B cell (primary cell): Measurements from ENCODE around the gene CHST15. TPM values are rescaled to one million over a fixed set of nuclear protein-coding genes. Genes with fewer than 3 reads are reported as not detected.

Experiments
- ATAC-seq: fragments of 200-7000 bp; cut with Tn5 transposase; one replicate; pipeline ENCODE4 v1.10.0; 2021; ENCODE audit warnings: low read depth, mild to moderate bottlenecking, moderate number of reproducible peaks, moderate library complexity
- CTCF ChIA-PET: fragments of 350-600 bp; sonication (Branson Sonifier 250); formaldehyde crosslinking; loops from one replicate; lab custom pipeline; 2021; ENCODE audit warnings: antibody characterized with exemption, inconsistent platforms; lab: Charles Lee
- POLR2A ChIA-PET: fragments of 350-600 bp; sonication (Branson Sonifier 250); formaldehyde crosslinking; loops from one replicate; lab custom pipeline; 2021; ENCODE audit warnings: antibody characterized with exemption; lab: Charles Lee
- DNase-seq: peaks from one replicate; pipeline ENCODE4 v3.0.0; 2013
- H2AFZ ChIP-seq: 2 replicates; pipeline ENCODE4 v1.6.1; 2012; ENCODE audit warnings: mild to moderate bottlenecking, low read depth, low read length; ENCODE audit not compliant: insufficient read depth, poor library complexity, severe bottlenecking
- H3K27ac ChIP-seq, 2 donors: 1 replicate in 1 of 2; 2 replicates in 1 of 2; pipeline ENCODE4 v1.5.1; 2012 to 2013; ENCODE audit warnings: low read length in 2 of 2, mild to moderate bottlenecking in 2 of 2, moderate library complexity in 1 of 2
- H3K27me3 ChIP-seq, 4 experiments: fragments of 200-600 bp in 1 of 4; sonication (generic) in 1 of 4; replicated peaks in 1 of 4; 1 replicate in 2 of 4; 2 replicates in 2 of 4; pipeline versions ENCODE4 v1.6.1 to v1.7.0; 2013 to 2016; ENCODE audit warnings: low read length in 3 of 4, mild to moderate bottlenecking in 2 of 4, mixed read lengths in 1 of 4, moderate library complexity in 1 of 4; ENCODE audit not compliant: insufficient read depth in 4 of 4, control insufficient read depth in 3 of 4; ENCODE audit errors: control extremely low read depth in 1 of 4
- H3K36me3 ChIP-seq, 2 experiments: replicated peaks in 1 of 2; 1 replicate in 1 of 2; 2 replicates in 1 of 2; pipeline versions ENCODE4 v1.6.1 to v1.7.1; 2013; ENCODE audit warnings: low read length in 1 of 2; ENCODE audit not compliant: insufficient read depth in 2 of 2, control insufficient read depth in 1 of 2; ENCODE audit errors: control extremely low read depth in 1 of 2, extremely low read depth in 1 of 2
- H3K4me1 ChIP-seq, 2 donors: fragments of 200-600 bp in 1 of 2; sonication (generic) in 1 of 2; 1 replicate in 1 of 2; 2 replicates in 1 of 2; pipeline versions ENCODE4 v1.5.1 to v1.6.1; 2013 to 2017; ENCODE audit warnings: low read length in 2 of 2; ENCODE audit not compliant: control insufficient read depth in 2 of 2, insufficient read depth in 2 of 2
- H3K4me2 ChIP-seq: replicated peaks from 2 replicates; pipeline ENCODE3; 2012; ENCODE audit warnings: mild to moderate bottlenecking, low read depth, low read length; ENCODE audit not compliant: poor library complexity, severe bottlenecking
- H3K4me3 ChIP-seq, 5 experiments: fragments of 200-600 bp in 1 of 5; sonication (generic) in 1 of 5; 1 replicate in 3 of 5; 2 replicates in 2 of 5; pipeline versions ENCODE4 v1.5.1 to v1.7.0; 2011 to 2016; ENCODE audit warnings: low read length in 4 of 5, mild to moderate bottlenecking in 4 of 5, low read depth in 2 of 5, control low read depth in 1 of 5, moderate library complexity in 1 of 5; ENCODE audit not compliant: insufficient read depth in 1 of 5; ENCODE audit errors: control extremely low read depth in 1 of 5, extremely low read depth in 1 of 5
- H3K79me2 ChIP-seq: fragments of 200-600 bp; sonication (generic); one replicate; pipeline ENCODE4 v1.6.0; 2016; ENCODE audit warnings: low read length; ENCODE audit not compliant: control insufficient read depth, insufficient read depth
- H3K9ac ChIP-seq: fragments of 200-600 bp; sonication (generic); 2 replicates; pipeline ENCODE4 v1.6.1; 2017; ENCODE audit warnings: mild to moderate bottlenecking, low read length, moderate library complexity
- H3K9me3 ChIP-seq, 3 donors: one replicate each; pipeline versions ENCODE4 v1.6.1 to v1.7.1; 2013; ENCODE audit warnings: low read length in 2 of 3; ENCODE audit not compliant: control insufficient read depth in 2 of 3, insufficient read depth in 1 of 3; ENCODE audit errors: control extremely low read depth in 1 of 3
- H4K20me1 ChIP-seq: 2 replicates; pipeline ENCODE4 v1.6.0; 2012; ENCODE audit warnings: mild to moderate bottlenecking, low read length; ENCODE audit not compliant: insufficient read depth, control insufficient read depth, poor library complexity, severe bottlenecking
- H3K27ac Mint-ChIP-seq: one replicate; pipeline ENCODE4 v1.8.0; 2021; ENCODE audit warnings: mixed read lengths
- H3K27me3 Mint-ChIP-seq: one replicate; pipeline ENCODE4 v1.8.0; 2021; ENCODE audit warnings: mixed read lengths
- H3K4me1 Mint-ChIP-seq: one replicate; pipeline ENCODE4 v1.8.0; 2021; ENCODE audit warnings: mixed read lengths
- H3K4me3 Mint-ChIP-seq: one replicate; pipeline ENCODE4 v1.8.0; 2021; ENCODE audit warnings: mixed read lengths
- H3K9me3 Mint-ChIP-seq: one replicate; pipeline ENCODE4 v1.8.0; 2022; ENCODE audit warnings: mixed read lengths; ENCODE audit not compliant: insufficient read depth
- EZH2 ChIP-seq: IDR thresholded peaks from 2 replicates; pipeline ENCODE4 v1.6.1; 2012; ENCODE audit warnings: borderline replicate concordance, low read depth, mild to moderate bottlenecking, moderate library complexity, low read length; ENCODE audit not compliant: insufficient read depth, poor library complexity, severe bottlenecking
- WGBS: methylation state at CpG from one replicate; pipeline ENCODE4 v1.1.5; 2013; ENCODE audit warnings: missing lambda C conversion rate; ENCODE audit not compliant: insufficient coverage; 5-methylcytosine and 5-hydroxymethylcytosine counted together
- intact Hi-C: fragments of 100-400 bp; cut with micrococcal nuclease; formaldehyde crosslinking; loops from one replicate; pipeline ENCODE4 v1.10.0; 2022
- polyA plus RNA-seq: library from polyadenylated mRNA; depleted of rRNA; stranded (reverse); fragments of >200 nt; gene quantifications from 2 replicates; pipeline ENCODE4 v1.2.3, GENCODE V29; 2012
- total RNA-seq, 2 donors: library from RNA; stranded (reverse); fragments of 120-200 nt in 1 of 2; gene quantifications; 1 replicate in 1 of 2; 2 replicates in 1 of 2; pipeline versions ENCODE4 v1.2.3 to v1.2.4, GENCODE V29; 2013 to 2022
- TF ChIP-seq, protein P1 (sequence below): fragments of 200-600 bp; IDR thresholded peaks from one replicate; pipeline ENCODE4 v1.8.0; 2022; ENCODE audit warnings: antibody characterized with exemption, mild to moderate bottlenecking

The CHST15 gene
- total and polyA plus RNA-seq, 2 donors (not counting 1 experiment from before 2014, with no cell fraction given): 17.9 to 75.4 TPM

DNA sequence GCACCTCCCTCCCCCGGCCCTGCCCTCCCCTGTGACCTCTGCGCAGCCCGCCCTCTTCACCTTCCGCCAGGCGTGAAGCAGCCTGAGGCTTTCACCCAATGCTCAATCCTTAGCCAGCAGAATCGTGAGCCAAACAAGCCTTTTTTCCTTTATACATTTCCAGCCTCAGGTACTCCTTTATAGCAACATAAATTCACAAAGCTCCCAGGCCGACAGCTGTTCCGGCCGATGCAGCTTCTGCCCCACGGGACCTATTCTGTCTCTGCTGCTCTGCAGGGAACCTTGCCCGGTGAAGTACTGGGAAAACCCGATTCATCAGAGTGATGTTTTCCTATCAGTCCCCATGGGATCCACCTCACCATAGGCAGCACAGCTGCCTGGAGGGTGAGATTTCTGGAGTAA is 87.4 kb downstream of the CHST15 start:
- no peaks in the 10 kb centered on the region for H3K9me3 Mint-ChIP-seq
- 92% methylated on average over 11 of the region's 12 CpGs for WGBS
- DNase-seq (no peak), ATAC-seq (no peak)
- H3K9me3 ChIP-seq: no peaks in the 10 kb centered on the region
- H3K9ac ChIP-seq: no peak overlapping the region
- no peak overlapping the region for H3K27ac ChIP-seq
- no peak overlapping the region for H3K4me2 ChIP-seq
- intact Hi-C loops: no loop called here
- no peak overlapping the region for H3K27ac Mint-ChIP-seq
- H3K36me3 ChIP-seq: peaks cover 0 to 31% of the 10 kb centered on the region in 2 experiments
- H3K4me1 Mint-ChIP-seq: no peaks in the 10 kb centered on the region
- H3K79me2 ChIP-seq: no peaks in the 10 kb centered on the region
- H3K4me1 ChIP-seq: no peaks in the 10 kb centered on the region
- CTCF ChIA-PET: interaction anchor here (2.8 to 3.1 kb wide), 2 partner anchors 10 to 11 kb away, joined by 11 to 14 read pairs; no protein-coding TSS in a partner anchor
- TF ChIP-seq, protein P1, sequence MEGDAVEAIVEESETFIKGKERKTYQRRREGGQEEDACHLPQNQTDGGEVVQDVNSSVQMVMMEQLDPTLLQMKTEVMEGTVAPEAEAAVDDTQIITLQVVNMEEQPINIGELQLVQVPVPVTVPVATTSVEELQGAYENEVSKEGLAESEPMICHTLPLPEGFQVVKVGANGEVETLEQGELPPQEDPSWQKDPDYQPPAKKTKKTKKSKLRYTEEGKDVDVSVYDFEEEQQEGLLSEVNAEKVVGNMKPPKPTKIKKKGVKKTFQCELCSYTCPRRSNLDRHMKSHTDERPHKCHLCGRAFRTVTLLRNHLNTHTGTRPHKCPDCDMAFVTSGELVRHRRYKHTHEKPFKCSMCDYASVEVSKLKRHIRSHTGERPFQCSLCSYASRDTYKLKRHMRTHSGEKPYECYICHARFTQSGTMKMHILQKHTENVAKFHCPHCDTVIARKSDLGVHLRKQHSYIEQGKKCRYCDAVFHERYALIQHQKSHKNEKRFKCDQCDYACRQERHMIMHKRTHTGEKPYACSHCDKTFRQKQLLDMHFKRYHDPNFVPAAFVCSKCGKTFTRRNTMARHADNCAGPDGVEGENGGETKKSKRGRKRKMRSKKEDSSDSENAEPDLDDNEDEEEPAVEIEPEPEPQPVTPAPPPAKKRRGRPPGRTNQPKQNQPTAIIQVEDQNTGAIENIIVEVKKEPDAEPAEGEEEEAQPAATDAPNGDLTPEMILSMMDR: no peak
- no peaks in the 10 kb centered on the region for H3K27me3 ChIP-seq
- POLR2A ChIA-PET: interaction anchor here (0.8 kb wide), 2 partner anchors 11 to 75 kb away, joined by 3 to 8 read pairs; no protein-coding TSS in a partner anchor
- no peak overlapping the region for H3K4me3 Mint-ChIP-seq
- H4K20me1 ChIP-seq: peaks cover 7% of the 10 kb centered on the region
- no peaks in the 10 kb centered on the region for H3K27me3 Mint-ChIP-seq
- no peak overlapping the region for H2AFZ ChIP-seq
- no peak overlapping the region for H3K4me3 ChIP-seq

DNA sequence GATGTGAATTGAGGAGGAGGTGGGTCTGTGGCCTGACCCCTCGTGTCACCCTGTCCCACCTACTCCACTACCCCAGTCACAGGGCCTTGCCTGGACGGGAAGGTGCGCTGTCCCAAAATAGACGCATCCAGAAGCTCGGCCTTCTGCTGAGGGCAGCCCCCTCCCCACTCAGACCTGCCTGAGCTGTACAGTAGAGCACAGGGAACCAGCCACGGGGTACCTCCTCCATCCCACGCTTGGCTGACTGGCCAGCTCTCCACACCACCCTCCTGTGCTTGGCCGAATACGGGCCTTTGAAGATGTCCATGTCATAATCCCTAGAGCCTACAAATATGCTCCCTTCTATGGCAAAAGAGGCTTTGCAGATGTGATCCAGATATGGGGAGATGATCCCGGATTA is 88.3 kb downstream of the CHST15 start:
- no peaks in the 10 kb centered on the region for H3K9me3 ChIP-seq
- no peaks in the 10 kb centered on the region for H3K4me1 ChIP-seq
- Mint-ChIP-seq H3K27ac (no peak overlapping the region), H3K4me3 (no peak overlapping the region), H3K9me3 (no peaks in the 10 kb centered on the region), H3K27me3 (no peaks in the 10 kb centered on the region), H3K4me1 (no peaks in the 10 kb centered on the region)
- no peak overlapping the region for H3K4me3 ChIP-seq
- H3K79me2 ChIP-seq: no peaks in the 10 kb centered on the region
- no peaks in the 10 kb centered on the region for H3K27me3 ChIP-seq
- ChIA-PET CTCF (interaction anchor here (1.4 to 3.1 kb wide), 3 partner anchors 9 to 384 kb away, joined by 4 to 14 read pairs (median 11); no protein-coding TSS in a partner anchor), POLR2A (no interaction called here)
- 89% methylated on average over 7 of the region's 10 CpGs for WGBS
- no peak overlapping the region for H3K9ac ChIP-seq
- H3K4me2 ChIP-seq: no peak overlapping the region
- peaks cover 0 to 31% of the 10 kb centered on the region in 2 experiments for H3K36me3 ChIP-seq
- no peak overlapping the region for H3K27ac ChIP-seq
- TF ChIP-seq, protein P1: no peak
- TF ChIP-seq EZH2: no peak
- peaks cover 7% of the 10 kb centered on the region for H4K20me1 ChIP-seq
- ATAC-seq: no peak
- intact Hi-C loops: no loop called here
- no peak for DNase-seq
- H2AFZ ChIP-seq: no peak overlapping the region
